PFSK-1 (cell line): Measurements from ENCODE around the gene RPS3.

Source experiments
- FOXP2 ChIP-seq: optimal IDR thresholded peaks from 2 replicates; pipeline ENCODE3; 2011; ENCODE audit warnings: borderline replicate concordance, control low read depth, inconsistent platforms; ENCODE audit not compliant: insufficient read depth; ENCODE audit errors: extremely low read length, extremely low read depth
- POLR2AphosphoS5 ChIP-seq: IDR thresholded peaks from 2 replicates; pipeline ENCODE4 v1.6.1; 2012; ENCODE audit warnings: low read depth, mild to moderate bottlenecking, control low read depth, low read length, moderate library complexity
- REST ChIP-seq, 2 experiments: IDR thresholded peaks; 2 replicates each; pipeline versions ENCODE4 v1.6.1 to v1.8.0; 2011 to 2012; ENCODE audit warnings: low read depth in 2 of 2, low read length in 2 of 2, control low read depth in 1 of 2, inconsistent platforms in 1 of 2, mild to moderate bottlenecking in 1 of 2, moderate library complexity in 1 of 2; ENCODE audit not compliant: insufficient read depth in 1 of 2
- SIN3A ChIP-seq: IDR thresholded peaks from 2 replicates; pipeline ENCODE4 v1.6.1; 2012; ENCODE audit warnings: mild to moderate bottlenecking, low read length, moderate library complexity, borderline replicate concordance; ENCODE audit not compliant: insufficient read depth
- TAF1 ChIP-seq: IDR thresholded peaks from 2 replicates; pipeline ENCODE4 v1.6.1; 2012; ENCODE audit warnings: low read length, control low read depth, borderline replicate concordance; ENCODE audit not compliant: insufficient read depth

RPS3 gene

GRCh38 chr11:75422248-75423231 lies 23.2 kb downstream of the RPS3 start:
- TF ChIP-seq SIN3A, result no peak
- TF ChIP-seq FOXP2, result no peak
- TF ChIP-seq POLR2AphosphoS5, result no peak
- no peak for TF ChIP-seq TAF1
- no peak for TF ChIP-seq REST (IDR thresholded peaks at IDR 0.05; ENCODE audit: insufficient read depth in 1 of 2, low read depth in 2 of 2, low read length in 2 of 2)

GRCh38 chr11:75423721-75424120 lies 24.4 kb downstream of the RPS3 start:
- TF ChIP-seq SIN3A, result no peak
- TF ChIP-seq TAF1, result no peak
- no peak for TF ChIP-seq POLR2AphosphoS5
- no peak for TF ChIP-seq REST (IDR thresholded peaks at IDR 0.05; ENCODE audit: insufficient read depth in 1 of 2, low read depth in 2 of 2, low read length in 2 of 2)
- TF ChIP-seq FOXP2, result no peak

GRCh38 chr11:75424396-75424795 lies 25.1 kb downstream of the RPS3 start:
- TF ChIP-seq TAF1 (no peak), SIN3A (no peak), REST (IDR thresholded peaks at IDR 0.05; ENCODE audit: insufficient read depth in 1 of 2, low read depth in 2 of 2, low read length in 2 of 2) (no peak), FOXP2 (no peak), POLR2AphosphoS5 (no peak)

GRCh38 chr11:75425422-75425821 lies 26.1 kb downstream of the RPS3 start:
- TF ChIP-seq REST (IDR thresholded peaks at IDR 0.05; ENCODE audit: insufficient read depth in 1 of 2, low read depth in 2 of 2, low read length in 2 of 2) (no peak), SIN3A (no peak)

- no peak for TF ChIP-seq SIN3A
- no peak for TF ChIP-seq FOXP2
- TF ChIP-seq TAF1, result no peak
- TF ChIP-seq REST (IDR thresholded peaks at IDR 0.05; ENCODE audit: insufficient read depth in 1 of 2, low read depth in 2 of 2, low read length in 2 of 2), result no peak
- TF ChIP-seq POLR2AphosphoS5, result no peak
Measured at GRCh38 chr11:75426720-75427086, 27.4 kb downstream of the RPS3 start.
